Kidney glomerular epithelial cell (primary cell): ENCODE results near the gene ITPR2.
A peak's percentile ranks its signal among the peaks of the same experiment; 100 is the strongest.

ENCODE experiments used
- DNase-seq: peaks from one replicate; lab custom pipeline; 2025; lab: John Stamatoyannopoulos, UW

The ITPR2 gene

DNA sequence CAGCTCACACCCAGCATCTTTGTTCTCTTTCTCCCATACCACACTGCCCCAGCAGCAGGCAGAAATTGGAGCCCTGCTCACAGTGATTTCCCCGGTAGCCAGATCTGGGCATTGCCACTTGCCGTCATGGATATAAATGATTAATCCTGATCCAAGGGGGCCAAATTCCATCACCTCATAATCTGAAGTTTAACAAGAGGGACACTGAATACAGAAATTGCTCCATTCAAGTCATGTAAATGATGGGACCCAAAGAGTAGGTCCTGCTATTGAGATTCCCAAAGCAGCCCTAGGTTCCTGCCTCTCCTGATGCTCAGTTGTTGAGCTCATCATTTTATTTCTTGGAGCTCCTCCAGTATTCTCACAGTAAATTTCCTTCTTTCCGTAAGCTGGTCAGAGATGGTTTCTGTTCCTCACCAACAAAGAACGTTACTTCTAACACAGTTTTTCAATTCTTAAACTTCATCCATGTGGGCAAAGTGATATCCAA is 11.7 kb downstream of the ITPR2 start:
- DNase-seq: peak; percentile 24

DNA sequence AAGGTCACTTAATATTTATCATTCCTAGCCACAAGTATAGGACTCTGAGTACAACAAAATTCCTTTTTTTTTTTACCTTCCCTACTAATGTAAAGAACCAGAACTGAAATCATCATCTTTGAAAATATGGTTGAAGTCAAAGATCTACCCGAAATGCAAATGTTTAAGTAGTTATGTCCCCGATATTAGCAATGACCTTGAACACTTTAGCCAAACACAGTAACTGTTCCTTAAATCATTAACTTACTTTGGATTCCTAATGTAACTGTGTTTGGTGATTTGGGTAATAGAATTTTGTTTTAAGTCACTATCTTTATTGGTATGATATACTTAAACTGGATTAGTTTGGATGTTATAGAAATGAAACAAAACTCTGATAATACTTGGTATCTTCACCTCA is 14.4 kb downstream of the ITPR2 start:
- no peak for DNase-seq

- no peak for DNase-seq
These were observed 14.8 kb downstream of the ITPR2 start for GRCh38 chr12:26818201-26818600.

- no peak for DNase-seq
These were observed 15.8 kb downstream of the ITPR2 start for GRCh38 chr12:26817183-26817591.

DNA sequence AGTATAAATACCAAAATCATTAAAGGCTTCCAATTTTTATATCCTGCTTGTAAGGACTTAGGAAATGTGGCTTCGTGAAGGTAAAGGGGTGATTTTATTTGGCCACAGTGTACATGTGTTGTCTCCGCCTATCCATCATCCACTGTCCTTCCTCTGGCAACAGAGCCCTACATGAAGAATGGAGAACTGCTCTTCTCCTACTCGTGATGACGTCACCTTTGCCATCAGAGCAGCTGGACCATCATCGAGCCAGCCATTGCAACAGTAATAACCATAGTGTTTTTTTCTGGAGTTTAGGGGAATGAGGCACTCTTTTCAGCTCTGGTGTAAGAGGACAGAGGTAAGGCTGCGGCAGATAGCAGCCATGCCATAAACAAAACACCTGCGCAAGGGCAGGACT is 19.2 kb downstream of the ITPR2 start:
- no peak for DNase-seq

DNA sequence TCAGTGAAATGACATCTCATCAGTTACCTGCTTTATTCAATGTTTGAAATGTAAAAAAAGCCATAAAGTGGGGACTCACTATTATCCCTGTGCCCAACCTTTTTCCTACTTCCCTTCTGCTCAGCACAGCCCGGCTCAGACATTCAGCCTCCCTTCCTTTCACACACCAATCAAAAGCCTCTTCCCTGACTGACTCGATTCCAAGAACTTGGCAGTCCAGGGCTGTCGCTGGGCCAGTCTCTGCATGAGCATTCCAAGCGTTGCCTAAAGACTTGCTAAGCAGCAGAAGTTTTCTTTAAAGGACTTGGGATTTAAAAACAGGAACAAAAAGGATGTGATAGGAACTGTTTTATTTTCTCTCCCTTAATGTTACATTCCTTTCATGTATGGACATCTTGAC is 22.7 kb downstream of the ITPR2 start:
- no peak for DNase-seq

- no peak for DNase-seq
These were observed 23.2 kb downstream of the ITPR2 start for GRCh38 chr12:26809611-26810285.

- DNase-seq: no peak
These were observed 24.1 kb downstream of the ITPR2 start for GRCh38 chr12:26808766-26809476.

- DNase-seq: no peak
These were observed 25.7 kb downstream of the ITPR2 start for GRCh38 chr12:26807292-26807691.

DNA sequence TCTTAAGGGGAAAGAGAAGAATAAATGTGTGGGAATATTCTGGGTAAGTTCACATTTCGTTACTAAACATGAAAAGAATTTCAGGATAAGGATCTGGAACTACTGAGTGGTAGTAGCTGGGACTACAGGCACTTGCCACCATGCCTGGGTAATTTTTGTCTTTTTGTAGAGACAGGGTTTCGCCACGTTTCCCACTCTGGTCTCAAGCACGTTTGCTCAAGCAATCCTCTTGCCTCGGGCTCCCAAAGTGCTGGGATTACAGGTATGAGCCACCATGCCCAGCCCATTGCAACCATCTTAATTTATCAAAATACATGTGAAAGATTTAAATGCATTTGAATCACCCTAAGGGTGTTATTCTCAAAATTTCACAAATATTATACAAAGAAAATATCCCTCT is 26.4 kb downstream of the ITPR2 start:
- DNase-seq: no peak

DNA sequence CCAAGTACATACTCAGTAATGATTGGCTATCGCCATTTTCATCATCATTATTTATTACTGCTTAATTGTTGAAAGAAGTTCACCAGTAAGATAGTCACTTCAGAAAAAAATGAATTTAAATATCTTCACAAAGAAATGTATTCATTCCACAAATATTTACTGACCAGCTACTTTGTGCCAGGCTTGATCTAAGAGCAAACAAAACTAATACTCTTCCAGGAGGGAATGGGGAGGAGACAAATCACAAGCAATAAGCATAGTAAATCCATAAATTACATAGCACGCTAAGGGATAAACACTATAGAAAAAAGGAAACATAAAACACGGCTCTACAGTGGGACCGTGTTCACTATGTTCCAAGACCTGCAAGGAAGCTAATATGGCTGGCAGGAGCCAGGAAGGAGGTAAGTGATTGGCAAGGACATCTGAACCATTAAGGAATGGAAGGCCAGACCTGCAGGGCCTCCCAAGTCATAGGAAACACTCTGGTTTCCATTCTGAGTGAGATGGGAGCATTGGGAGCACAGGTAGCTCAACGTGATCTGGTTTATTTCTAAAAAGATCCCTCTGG is 27.5 kb downstream of the ITPR2 start:
- DNase-seq: no peak

DNA sequence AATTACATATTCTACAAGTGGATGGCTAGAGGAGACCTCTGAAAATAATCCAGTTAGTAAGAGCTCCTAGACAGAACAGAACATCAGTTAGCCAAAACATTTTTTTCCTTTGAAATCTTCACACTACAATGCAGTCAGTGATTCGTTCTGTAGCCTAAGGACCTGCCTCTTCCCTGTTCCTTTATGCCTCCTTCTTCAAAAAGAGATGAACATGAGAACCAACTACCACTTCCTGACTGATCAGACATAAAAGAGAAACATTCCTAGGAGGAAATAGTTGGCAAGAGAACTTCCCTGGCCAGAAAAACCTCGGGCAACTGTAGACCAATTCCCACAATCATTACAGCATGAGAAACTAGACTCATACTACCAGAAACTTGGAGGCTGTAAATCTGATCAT is 29.4 kb downstream of the ITPR2 start:
- DNase-seq: peak; percentile 59

DNA sequence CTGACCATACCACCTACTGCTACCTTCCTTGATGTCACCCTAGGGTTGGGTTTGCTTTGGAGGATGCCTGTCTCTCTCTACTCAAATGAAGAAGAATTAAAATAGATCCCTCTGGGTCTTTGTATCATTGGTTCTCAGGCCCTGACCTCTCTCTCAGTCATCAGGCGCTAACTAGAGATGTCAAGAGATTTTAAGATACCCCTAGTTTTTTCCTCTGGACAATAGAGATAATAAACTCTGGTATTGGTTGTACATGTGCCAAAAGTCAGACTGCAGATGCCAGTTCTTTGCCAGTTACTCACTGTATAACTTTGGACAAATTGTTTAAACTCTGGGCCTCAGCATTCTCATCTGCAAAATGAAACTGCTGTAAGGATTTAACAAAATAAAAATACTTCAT is 31.5 kb downstream of the ITPR2 start:
- no peak for DNase-seq

GRCh38 chr12:26800858-26801257 is 32.1 kb downstream of the ITPR2 start:
- DNase-seq: no peak

- no peak for DNase-seq
These were observed 32.6 kb downstream of the ITPR2 start for GRCh38 chr12:26800347-26800746.

DNA sequence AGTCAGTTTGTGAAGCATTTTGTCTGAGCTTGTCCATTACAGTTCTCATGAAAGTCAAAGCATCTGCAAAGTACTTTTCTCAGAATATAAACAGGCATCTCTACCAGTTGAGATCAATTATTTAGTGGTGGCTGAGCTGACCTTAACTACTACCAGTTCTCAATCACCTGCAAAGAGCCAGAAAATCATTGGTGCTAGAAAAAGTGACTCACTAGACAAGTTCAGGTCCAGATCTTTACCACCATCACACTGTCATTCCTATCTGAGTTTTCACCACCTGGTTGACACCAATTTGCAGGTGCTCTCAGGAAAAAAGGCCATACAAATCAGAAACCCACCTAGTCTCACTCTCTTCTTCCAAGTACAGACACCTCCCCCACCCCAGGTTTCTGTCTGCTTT is 33.3 kb downstream of the ITPR2 start:
- DNase-seq: no peak

DNA sequence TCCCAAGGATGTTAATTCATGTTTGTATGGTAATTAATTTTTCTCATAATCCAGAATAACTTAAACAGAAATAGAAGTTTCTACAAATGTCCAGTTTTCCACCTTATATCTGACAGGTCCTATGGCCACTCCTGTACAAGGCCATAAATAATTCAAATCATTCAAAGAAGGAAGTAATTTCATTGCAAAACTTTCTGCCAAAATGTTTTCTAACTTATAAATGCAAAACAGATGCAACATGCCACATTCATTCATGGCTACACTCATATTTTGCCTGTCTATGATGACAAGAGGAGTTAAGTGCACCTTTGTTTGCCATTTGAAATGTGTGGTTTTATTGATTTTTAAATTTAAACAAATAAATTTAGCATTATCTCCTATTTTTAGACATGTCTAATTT is 34.4 kb downstream of the ITPR2 start:
- no peak for DNase-seq

DNA sequence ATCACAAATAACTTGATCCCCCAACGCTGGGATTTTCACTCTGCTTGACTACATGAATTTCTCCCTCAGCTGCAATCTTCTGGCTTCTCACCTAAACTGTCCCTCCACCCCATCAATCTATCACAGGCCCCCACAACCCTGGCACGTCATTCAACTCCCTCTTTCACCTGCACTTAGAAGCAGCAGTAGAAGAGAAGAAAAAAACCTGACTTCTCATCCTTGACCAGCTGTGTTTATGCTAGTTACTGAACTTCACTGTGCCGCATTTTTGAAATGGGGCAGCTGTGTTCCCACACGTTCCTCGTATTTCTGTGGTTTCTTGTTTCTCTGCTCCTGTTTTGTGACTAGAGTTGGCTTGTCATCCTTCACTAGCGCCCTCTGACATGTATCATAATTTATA is 35.0 kb downstream of the ITPR2 start:
- DNase-seq: peak; percentile 72

DNA sequence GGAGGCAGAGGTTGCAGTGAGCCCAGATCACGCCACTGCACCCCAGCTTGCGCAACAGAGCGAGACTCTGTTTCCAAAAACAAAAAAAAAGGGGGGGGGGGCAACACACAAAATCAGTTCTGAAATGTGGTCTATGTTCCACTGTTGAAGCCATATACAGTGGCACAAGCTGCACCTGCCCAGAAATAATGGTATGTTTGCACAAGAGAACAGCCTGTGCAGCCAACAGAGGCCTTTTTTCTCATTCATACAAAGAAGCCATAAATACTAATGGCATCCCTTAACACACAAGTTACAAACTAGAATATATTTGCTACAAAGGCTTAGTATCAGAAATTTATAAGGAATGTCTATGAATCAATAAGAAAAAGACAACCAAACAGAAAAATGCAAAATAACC is 37.1 kb downstream of the ITPR2 start:
- DNase-seq: no peak

DNA sequence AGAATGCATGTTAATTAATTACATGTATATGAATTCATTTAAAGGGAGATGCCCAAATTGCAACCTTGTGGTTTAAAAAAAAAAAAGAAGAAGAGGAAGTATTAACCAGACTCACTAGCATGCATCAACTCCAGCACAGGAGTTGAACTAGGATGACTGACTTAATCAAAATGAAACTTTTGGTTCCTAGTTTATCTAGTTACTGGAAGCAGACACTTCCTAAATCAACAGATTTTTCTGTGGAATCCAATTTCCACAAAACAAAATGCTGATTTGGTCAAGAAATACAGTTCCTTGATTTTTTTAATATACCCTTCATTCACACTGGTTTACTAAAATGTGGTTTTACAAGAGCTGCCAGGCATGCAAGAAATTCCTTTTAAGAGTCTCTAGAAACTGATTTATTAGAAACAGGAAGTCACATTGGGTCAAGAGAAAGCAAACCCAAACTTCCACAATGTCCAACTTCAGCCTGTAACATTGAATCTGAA is 41.6 kb downstream of the ITPR2 start:
- DNase-seq: peak; percentile 22

DNA sequence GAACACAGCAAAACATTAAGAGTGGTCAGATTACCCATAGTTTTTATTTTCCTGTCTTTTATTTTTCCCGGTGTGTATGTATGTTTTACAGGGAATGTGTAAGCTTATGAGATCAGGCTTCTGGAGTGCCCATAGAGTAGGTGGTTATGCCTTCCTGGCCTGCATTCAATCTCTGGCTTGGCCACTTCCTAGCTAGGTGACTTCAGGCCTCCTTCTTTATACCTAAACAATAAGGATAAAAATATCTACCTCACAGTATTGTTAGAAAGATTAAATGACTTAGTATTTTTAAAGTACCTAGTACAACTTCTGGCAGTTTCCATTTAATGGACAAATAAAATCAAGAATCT is 42.4 kb downstream of the ITPR2 start:
- DNase-seq: no peak

DNA sequence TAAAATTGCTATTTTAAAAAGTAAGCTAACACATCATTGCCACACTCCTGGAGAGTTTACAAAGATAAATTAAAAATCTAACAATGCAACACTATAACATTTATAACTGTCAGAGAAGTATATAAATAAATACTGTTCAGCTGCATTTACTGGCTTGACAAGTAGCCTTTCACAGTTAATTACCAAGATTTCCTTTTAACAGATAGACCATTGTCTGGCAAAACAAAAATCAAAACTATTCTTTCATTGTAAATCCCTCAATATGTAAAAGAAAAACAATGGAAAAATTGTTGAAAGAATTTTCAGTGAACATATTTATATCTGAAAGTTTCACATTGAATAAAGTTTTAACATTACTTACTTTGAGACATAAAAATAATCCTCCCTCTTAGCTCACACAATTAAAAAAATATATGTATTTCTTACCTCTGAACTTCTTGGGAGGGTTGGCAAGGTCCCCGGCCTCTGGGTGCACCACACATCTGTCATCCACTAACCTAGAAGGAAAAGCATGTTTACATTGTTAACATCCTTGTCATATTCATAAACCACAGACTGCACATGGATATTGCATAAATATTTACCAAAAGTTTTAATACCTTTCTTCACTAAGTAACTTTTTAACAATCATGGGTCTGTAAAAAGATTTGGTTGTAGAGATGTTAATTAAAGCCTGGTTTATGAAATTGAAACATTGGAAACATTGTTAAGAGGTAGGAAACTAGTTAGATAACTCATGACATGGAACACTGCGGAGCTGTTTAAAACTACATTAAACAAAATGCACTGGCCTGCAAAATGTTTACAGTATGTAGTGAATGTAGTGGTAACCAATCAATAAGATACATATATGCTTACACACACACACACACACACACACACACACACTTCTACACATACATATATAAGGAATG is 43.0 kb downstream of the ITPR2 start:
- DNase-seq: no peak
